ENCODE measurements around the gene CFAP92.

The CFAP92 gene

DNA sequence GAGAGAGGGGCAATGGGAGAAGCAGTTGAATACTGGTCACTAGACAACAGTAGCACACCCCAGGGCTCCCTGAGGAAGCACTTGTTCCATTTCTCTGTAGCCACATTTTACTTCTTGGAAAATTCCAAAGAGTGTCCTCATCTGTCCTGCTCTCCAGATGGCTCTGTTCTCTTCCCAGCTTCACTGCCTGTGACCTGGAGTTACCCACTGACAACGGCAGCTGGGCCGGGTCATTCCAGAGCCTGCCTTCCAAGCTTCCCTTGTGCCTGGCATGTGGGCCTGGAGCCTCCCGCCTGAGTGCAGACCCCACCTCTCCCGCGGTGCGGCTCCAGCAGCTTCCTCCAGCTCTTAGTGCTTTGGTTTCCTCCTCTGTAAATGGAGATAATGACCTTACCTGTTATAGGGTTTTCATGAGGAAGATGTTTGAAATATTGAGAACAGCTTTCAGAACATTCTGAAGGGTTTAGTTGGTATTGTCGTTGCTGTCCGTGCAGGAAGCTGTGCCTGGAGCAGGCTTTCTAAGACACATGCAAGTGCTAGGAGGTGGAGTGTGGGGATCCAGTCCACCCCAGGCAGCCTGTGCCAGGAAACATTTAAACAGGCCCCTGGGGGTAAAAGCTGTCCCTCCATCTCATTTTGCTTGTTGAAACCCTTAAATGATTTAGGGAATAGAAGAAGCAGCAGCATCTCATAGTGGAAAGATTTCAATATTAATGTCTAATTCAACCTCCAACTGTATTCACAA is 32.0 kb upstream of the CFAP92 start:
- H3K27ac ChIP-seq (ENCODE audit: low read length) = no peak overlapping the region
- WGBS (ENCODE audit: insufficient coverage, insufficient read length) = no CpG with 5 or more reads among the region's 8 CpGs

DNA sequence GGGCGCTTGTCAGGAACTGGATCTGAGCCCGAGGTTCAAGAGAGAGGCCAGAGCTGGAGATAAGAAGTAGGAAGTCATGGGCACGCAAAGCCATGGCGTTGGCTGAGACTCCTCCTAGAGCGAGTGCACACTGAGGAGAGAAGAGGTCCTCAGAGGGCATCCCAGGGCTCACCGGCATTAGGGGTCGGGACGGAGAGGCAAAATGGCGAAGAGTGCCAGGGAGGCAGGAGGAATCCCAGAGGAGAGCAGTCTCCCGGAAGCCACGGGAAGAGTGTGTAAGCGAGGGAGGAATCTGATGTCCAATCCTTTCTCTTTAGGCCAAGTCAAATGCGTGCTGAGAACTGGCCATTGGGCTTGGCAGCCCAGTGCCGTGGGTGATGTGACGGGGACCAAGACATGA is 31.2 kb upstream of the CFAP92 start:
- H3K27me3 ChIP-seq (ENCODE audit: control insufficient read depth, insufficient read depth, low read length) = peaks cover 2% of the 10 kb centered on the region; the same call in 1 of the 2 replicates
- H3K27ac ChIP-seq (ENCODE audit: low read length) = no peak overlapping the region
- no CpG with 5 or more reads among the region's 15 CpGs for WGBS (ENCODE audit: insufficient coverage, insufficient read length)
- H3K9me3 ChIP-seq (ENCODE audit: control insufficient read depth, insufficient read depth, low read length) = no peaks in the 10 kb centered on the region
- no peak for DNase-seq (ENCODE audit: low read depth, low spot score)
- no peaks in the 10 kb centered on the region; the same call in 1 of the 2 replicates for H3K36me3 ChIP-seq (ENCODE audit: control insufficient read depth, insufficient read depth, low read length)
- H3K4me3 ChIP-seq (ENCODE audit: low read length) = no peak overlapping the region
- H3K4me1 ChIP-seq (ENCODE audit: control insufficient read depth, insufficient read depth, low read length) = no peaks in the 10 kb centered on the region

More for the DNA sequence above, 32.0 kb upstream of the CFAP92 start:
- Histone ChIP-seq H3K4me1 (ENCODE audit: control insufficient read depth, insufficient read depth, low read length) (no peaks in the 10 kb centered on the region), H3K9me3 (ENCODE audit: control insufficient read depth, insufficient read depth, low read length) (no peaks in the 10 kb centered on the region), H3K4me3 (ENCODE audit: low read length) (no peak overlapping the region), H3K36me3 (ENCODE audit: control insufficient read depth, insufficient read depth, low read length) (no peaks in the 10 kb centered on the region; the same call in 1 of the 2 replicates), H3K27me3 (ENCODE audit: control insufficient read depth, insufficient read depth, low read length) (peaks cover 2% of the 10 kb centered on the region; the same call in 1 of the 2 replicates)
- no peak for DNase-seq (ENCODE audit: low read depth, low spot score)

DNA sequence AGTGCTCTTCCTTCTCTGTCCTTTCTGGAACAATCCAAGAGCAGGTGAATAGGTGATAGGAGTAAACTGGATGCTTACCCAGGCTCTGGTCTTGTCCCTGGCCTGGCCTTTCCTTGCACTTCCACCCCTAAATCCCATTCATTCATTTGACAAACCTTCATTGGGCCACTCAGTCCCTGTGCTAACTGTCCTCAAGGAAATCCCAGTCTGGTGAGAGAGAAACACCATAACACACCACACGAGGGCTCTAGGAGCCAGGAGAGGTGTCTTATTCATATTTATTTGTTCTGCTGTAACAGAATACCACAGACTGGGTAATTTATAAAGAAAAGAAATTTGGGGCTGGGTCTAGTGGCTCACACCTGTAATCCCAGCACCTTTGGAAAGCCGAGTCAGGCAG is 30.0 kb upstream of the CFAP92 start:
- Histone ChIP-seq H3K4me1 (ENCODE audit: control insufficient read depth, insufficient read depth, low read length) (no peaks in the 10 kb centered on the region), H3K27ac (ENCODE audit: low read length) (no peak overlapping the region), H3K36me3 (ENCODE audit: control insufficient read depth, insufficient read depth, low read length) (no peaks in the 10 kb centered on the region; the same call in 1 of the 2 replicates), H3K27me3 (ENCODE audit: control insufficient read depth, insufficient read depth, low read length) (peaks cover 2% of the 10 kb centered on the region; the same call in 1 of the 2 replicates), H3K4me3 (ENCODE audit: low read length) (no peak overlapping the region), H3K9me3 (ENCODE audit: control insufficient read depth, insufficient read depth, low read length) (no peaks in the 10 kb centered on the region)
- WGBS (ENCODE audit: insufficient coverage, insufficient read length) = no CpG with 5 or more reads among the region's 2 CpGs
- no peak for DNase-seq (ENCODE audit: low read depth, low spot score)

DNA sequence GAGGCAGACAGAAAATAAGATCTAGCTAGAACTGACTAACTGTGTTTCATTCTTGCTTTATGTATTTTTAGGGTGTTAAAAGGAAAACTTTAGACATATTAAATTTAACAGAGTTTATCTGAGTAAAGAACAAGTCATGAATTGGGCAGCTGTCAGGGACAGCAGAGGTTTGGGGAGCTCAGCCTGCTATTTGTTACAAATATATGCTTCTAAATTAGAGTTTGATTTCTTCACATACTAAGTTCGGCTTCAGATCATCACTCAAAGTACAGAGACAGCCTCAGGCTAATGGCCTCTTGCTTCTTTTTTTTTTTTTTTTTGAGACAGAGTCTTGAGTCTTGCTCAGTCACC is 29.1 kb upstream of the CFAP92 start:
- no CpG with 5 or more reads among the region's 1 CpG for WGBS (ENCODE audit: insufficient coverage, insufficient read length)
- H3K36me3 ChIP-seq (ENCODE audit: control insufficient read depth, insufficient read depth, low read length) = no peaks in the 10 kb centered on the region; the same call in 1 of the 2 replicates
- peaks cover 2% of the 10 kb centered on the region; the same call in 1 of the 2 replicates for H3K27me3 ChIP-seq (ENCODE audit: control insufficient read depth, insufficient read depth, low read length)
- no peak overlapping the region for H3K27ac ChIP-seq (ENCODE audit: low read length)
- no peak for DNase-seq (ENCODE audit: low read depth, low spot score)
- no peak overlapping the region for H3K4me3 ChIP-seq (ENCODE audit: low read length)
- no peaks in the 10 kb centered on the region for H3K4me1 ChIP-seq (ENCODE audit: control insufficient read depth, insufficient read depth, low read length)
- H3K9me3 ChIP-seq (ENCODE audit: control insufficient read depth, insufficient read depth, low read length) = no peaks in the 10 kb centered on the region

DNA sequence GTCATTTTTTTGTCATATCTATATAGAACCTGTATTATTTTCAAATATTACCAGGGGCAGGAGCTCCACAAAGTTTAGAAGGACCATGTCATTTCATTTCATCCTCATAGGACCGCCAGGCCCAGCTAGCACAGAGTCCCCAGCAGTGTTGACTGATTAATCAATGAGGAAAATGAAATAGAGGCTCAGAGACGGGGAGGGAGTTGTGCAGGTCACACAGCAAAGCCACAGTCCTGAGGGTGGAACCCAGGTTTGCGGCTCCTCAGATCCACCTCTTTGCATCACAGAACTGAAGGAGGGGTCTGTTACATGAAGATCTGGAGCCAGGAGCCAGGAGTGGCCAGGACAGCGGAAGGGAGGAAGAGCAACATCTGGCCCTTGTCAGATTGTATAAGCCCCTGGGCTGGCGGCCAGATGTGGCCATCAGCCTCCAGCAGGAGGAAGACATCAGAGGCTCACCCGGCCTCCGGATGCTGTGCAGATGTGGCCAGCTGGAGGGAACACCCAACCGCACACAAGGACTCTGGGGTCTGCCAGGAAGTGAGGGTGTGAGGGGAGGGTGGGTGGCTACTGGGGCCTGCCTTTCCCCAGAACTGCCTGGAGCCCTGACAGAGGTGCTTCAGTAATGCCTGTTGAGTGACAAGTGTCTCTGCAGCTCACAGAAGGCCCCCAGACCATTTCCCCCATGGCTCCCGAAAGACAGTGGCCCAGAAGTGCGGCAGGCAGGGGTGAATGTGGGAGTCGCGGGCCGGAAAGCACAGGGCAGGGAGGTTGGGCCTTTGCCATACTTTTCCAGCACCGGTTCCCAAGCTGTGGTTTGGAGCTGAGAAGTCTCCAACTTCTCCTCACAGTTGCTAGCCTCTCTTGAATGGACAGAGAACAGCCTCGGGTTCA is 28.5 kb upstream of the CFAP92 start:
- DNase-seq (ENCODE audit: low read depth, low spot score) = no peak
- WGBS (ENCODE audit: insufficient coverage, insufficient read length) = no CpG with 5 or more reads among the region's 15 CpGs
- Histone ChIP-seq H3K27ac (ENCODE audit: low read length) (no peak overlapping the region), H3K4me3 (ENCODE audit: low read length) (no peak overlapping the region), H3K9me3 (ENCODE audit: control insufficient read depth, insufficient read depth, low read length) (no peaks in the 10 kb centered on the region), H3K27me3 (ENCODE audit: control insufficient read depth, insufficient read depth, low read length) (peaks cover 2% of the 10 kb centered on the region; the same call in 1 of the 2 replicates), H3K4me1 (ENCODE audit: control insufficient read depth, insufficient read depth, low read length) (no peaks in the 10 kb centered on the region), H3K36me3 (ENCODE audit: control insufficient read depth, insufficient read depth, low read length) (no peaks in the 10 kb centered on the region; the same call in 1 of the 2 replicates)

DNA sequence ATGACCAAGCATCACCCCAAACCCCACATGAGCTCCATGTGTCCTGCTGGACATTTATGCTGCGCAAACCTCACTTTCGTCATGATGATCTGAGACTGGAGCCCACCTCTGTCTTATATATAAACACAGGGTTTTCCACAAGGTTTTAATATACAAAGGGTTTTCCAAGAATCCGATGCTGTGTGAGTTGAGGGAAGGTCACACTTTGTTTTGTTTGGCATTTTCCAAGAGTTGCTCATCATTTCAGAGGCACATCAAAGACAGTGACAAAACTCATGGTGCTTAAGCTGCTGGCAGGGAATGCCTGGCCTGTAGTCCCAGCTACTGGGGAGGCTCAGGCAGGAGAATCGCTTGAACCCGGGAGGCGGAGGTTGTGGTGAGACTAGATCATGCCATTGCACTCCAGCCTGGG is 27.3 kb upstream of the CFAP92 start:
- WGBS (ENCODE audit: insufficient coverage, insufficient read length) = no CpG with 5 or more reads among the region's 6 CpGs
- Histone ChIP-seq H3K4me3 (ENCODE audit: low read length) (no peak overlapping the region), H3K27ac (ENCODE audit: low read length) (no peak overlapping the region), H3K36me3 (ENCODE audit: control insufficient read depth, insufficient read depth, low read length) (no peaks in the 10 kb centered on the region), H3K27me3 (ENCODE audit: control insufficient read depth, insufficient read depth, low read length) (no peaks in the 10 kb centered on the region; the same call in 1 of the 2 replicates), H3K9me3 (ENCODE audit: control insufficient read depth, insufficient read depth, low read length) (no peaks in the 10 kb centered on the region), H3K4me1 (ENCODE audit: control insufficient read depth, insufficient read depth, low read length) (no peaks in the 10 kb centered on the region)
- no peak for DNase-seq (ENCODE audit: low read depth, low spot score)

DNA sequence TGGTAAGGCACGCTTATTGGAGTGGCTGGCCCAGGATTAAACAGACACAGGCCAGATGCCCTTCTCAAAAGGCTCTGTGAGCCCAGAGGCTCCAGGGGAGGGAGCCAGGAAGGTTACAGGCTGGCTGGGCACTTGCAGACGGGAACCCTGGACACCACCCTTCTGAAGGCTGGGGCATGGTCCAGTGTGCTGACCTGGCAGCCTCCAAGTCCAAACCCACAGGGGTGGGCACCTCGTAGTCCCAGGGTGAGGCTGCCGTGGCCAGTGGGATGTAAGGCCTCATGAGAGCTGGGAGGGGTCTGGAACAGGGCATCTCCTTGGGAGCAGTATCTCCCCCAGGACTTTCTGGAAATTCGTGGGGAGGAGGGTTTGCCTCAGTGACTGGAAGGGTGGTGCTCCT is 26.8 kb upstream of the CFAP92 start:
- no CpG with 5 or more reads among the region's 5 CpGs for WGBS (ENCODE audit: insufficient coverage, insufficient read length)
- Histone ChIP-seq H3K36me3 (ENCODE audit: control insufficient read depth, insufficient read depth, low read length) (no peaks in the 10 kb centered on the region), H3K4me1 (ENCODE audit: control insufficient read depth, insufficient read depth, low read length) (no peaks in the 10 kb centered on the region), H3K27ac (ENCODE audit: low read length) (no peak overlapping the region), H3K27me3 (ENCODE audit: control insufficient read depth, insufficient read depth, low read length) (no peaks in the 10 kb centered on the region; the same call in 1 of the 2 replicates), H3K4me3 (ENCODE audit: low read length) (no peak overlapping the region), H3K9me3 (ENCODE audit: control insufficient read depth, insufficient read depth, low read length) (no peaks in the 10 kb centered on the region)
- DNase-seq (ENCODE audit: low read depth, low spot score) = no peak

DNA sequence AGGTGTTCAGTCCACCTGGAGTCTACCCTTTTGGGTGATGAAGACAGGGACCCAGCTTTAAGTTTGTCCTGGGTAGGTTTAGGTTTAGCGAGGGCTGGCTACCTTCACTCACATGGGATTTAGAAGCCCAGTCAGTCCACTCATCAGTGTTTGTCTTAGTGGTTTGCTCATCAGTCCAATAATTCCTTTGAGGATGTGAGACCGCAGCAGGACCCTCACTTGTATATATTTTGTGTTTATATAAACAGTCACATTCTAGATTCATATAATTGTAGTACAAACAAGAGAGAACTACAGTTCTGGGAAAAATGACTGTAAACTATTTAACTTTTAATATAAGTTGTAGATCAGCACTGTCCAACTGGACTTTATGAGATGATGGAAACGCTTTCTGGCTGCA is 25.4 kb upstream of the CFAP92 start:
- WGBS (ENCODE audit: insufficient coverage, insufficient read length) = no CpG with 5 or more reads among the region's 3 CpGs
- Histone ChIP-seq H3K9me3 (ENCODE audit: control insufficient read depth, insufficient read depth, low read length) (no peaks in the 10 kb centered on the region), H3K27ac (ENCODE audit: low read length) (no peak overlapping the region), H3K4me1 (ENCODE audit: control insufficient read depth, insufficient read depth, low read length) (no peaks in the 10 kb centered on the region), H3K27me3 (ENCODE audit: control insufficient read depth, insufficient read depth, low read length) (no peaks in the 10 kb centered on the region), H3K36me3 (ENCODE audit: control insufficient read depth, insufficient read depth, low read length) (no peaks in the 10 kb centered on the region), H3K4me3 (ENCODE audit: low read length) (no peak overlapping the region)
- DNase-seq (ENCODE audit: low read depth, low spot score) = no peak

DNA sequence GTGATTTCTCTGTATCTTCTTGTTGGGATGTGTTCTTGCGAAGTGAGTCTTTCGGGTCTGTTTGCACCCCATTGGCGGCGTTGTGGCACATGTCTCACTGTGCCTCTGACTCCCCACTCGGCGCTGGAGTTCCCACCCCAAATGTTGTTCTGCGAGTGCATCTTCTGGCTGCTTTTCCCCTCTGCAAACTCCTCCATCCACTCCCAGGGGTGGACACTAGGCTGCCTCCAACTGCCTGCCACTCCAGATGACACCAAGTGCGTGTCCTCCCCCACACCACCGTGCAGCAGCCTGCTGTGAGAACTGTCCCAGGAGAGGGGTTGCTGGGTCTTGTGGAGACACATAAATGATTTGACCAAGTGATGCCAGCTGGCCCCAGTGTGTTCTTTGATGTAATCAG is 24.9 kb upstream of the CFAP92 start:
- H3K4me3 ChIP-seq (ENCODE audit: low read length) = no peak overlapping the region
- H3K27ac ChIP-seq (ENCODE audit: low read length) = no peak overlapping the region
- no peak for DNase-seq (ENCODE audit: low read depth, low spot score)
- no peaks in the 10 kb centered on the region for H3K4me1 ChIP-seq (ENCODE audit: control insufficient read depth, insufficient read depth, low read length)
- no peaks in the 10 kb centered on the region for H3K36me3 ChIP-seq (ENCODE audit: control insufficient read depth, insufficient read depth, low read length)
- no peaks in the 10 kb centered on the region for H3K9me3 ChIP-seq (ENCODE audit: control insufficient read depth, insufficient read depth, low read length)
- no peaks in the 10 kb centered on the region for H3K27me3 ChIP-seq (ENCODE audit: control insufficient read depth, insufficient read depth, low read length)
- WGBS (ENCODE audit: insufficient coverage, insufficient read length) = no CpG with 5 or more reads among the region's 9 CpGs

DNA sequence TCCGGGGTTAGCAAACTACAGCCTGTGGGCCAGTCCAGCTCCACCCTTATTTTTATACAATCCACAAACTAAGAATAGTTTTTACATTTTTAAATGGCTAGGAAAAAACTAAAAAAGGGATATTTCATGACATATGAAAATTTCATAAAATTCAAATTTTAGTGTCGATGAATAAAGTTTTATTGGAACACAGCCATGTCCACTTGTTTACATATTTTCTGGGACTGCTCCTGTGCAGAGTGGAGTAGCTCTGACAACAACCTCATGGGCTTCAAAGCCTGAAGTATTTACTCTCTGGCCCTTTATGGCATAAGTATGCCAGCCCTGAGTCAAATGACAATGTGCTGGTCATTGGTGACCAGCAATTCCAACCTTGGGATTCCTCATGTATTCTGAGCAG is 24.4 kb upstream of the CFAP92 start:
- Histone ChIP-seq H3K4me1 (ENCODE audit: control insufficient read depth, insufficient read depth, low read length) (no peaks in the 10 kb centered on the region), H3K9me3 (ENCODE audit: control insufficient read depth, insufficient read depth, low read length) (no peaks in the 10 kb centered on the region), H3K4me3 (ENCODE audit: low read length) (no peak overlapping the region), H3K36me3 (ENCODE audit: control insufficient read depth, insufficient read depth, low read length) (no peaks in the 10 kb centered on the region), H3K27me3 (ENCODE audit: control insufficient read depth, insufficient read depth, low read length) (no peaks in the 10 kb centered on the region), H3K27ac (ENCODE audit: low read length) (no peak overlapping the region)
- no peak for DNase-seq (ENCODE audit: low read depth, low spot score)
- no CpG with 5 or more reads among the region's 2 CpGs for WGBS (ENCODE audit: insufficient coverage, insufficient read length)

All from iPS DF 6.9 (cell line).